Caco-2 (cell line): Measurements from ENCODE around the gene FCER1A. TPM values are rescaled to one million over a fixed set of nuclear protein-coding genes. Genes with fewer than 3 reads are reported as not detected.

Experiments used
- BruUV-seq: library from RNA; stranded (reverse); fragments of 400-500 nt; replicated peaks from 2 replicates; lab custom pipeline; 2021; lab: Mats Ljungman, UMichigan
- CTCF ChIA-PET: fragments of 300-600 bp; sonication (Branson Sonifier 250); formaldehyde crosslinking; loops from one replicate; lab custom pipeline; 2022; ENCODE audit warnings: antibody characterized with exemption; lab: Charles Lee
- POLR2A ChIA-PET: fragments of 300-600 bp; sonication (Branson Sonifier 250); formaldehyde crosslinking; loops from one replicate; lab custom pipeline; 2022; ENCODE audit warnings: antibody characterized with exemption; lab: Charles Lee
- DNase-seq, 2 experiments: peaks; one replicate each; pipeline versions ENCODE4 v3.0.0 to v3.0.0-alpha.2; 2020 to 2022
- H3K27me3 ChIP-seq: replicated peaks from 2 replicates; pipeline ENCODE4 v1.6.0; 2011; ENCODE audit warnings: low read length; ENCODE audit not compliant: control insufficient read depth, insufficient read depth
- H3K36me3 ChIP-seq: 2 replicates; pipeline ENCODE4 v1.5.1; 2011; ENCODE audit warnings: low read length; ENCODE audit not compliant: control insufficient read depth, insufficient read depth
- H3K4me1 ChIP-seq: fragments of 250-450 bp; sonication (Bioruptor Pico); 2 replicates; pipeline ENCODE4 v1.5.1; 2020; ENCODE audit warnings: mild to moderate bottlenecking
- H3K4me3 ChIP-seq: 2 replicates; pipeline ENCODE4 v1.5.1; 2011; ENCODE audit warnings: low read depth, mild to moderate bottlenecking, control low read depth, low read length
- H3K9me3 ChIP-seq: fragments of 250-450 bp; sonication (Bioruptor Pico); 2 replicates; pipeline ENCODE4 v1.5.1; 2020; ENCODE audit warnings: mild to moderate bottlenecking, moderate library complexity
- H3K27ac Mint-ChIP-seq: one replicate; pipeline ENCODE4 v1.8.0; 2022; ENCODE audit warnings: mixed read lengths; ENCODE audit not compliant: unreplicated experiment
- H3K27me3 Mint-ChIP-seq: one replicate; pipeline ENCODE4 v1.8.0; 2022; ENCODE audit warnings: mixed read lengths; ENCODE audit not compliant: insufficient read depth, unreplicated experiment
- H3K36me3 Mint-ChIP-seq: one replicate; pipeline ENCODE4 v1.8.0; 2022; ENCODE audit warnings: mild to moderate bottlenecking, mixed read lengths; ENCODE audit not compliant: insufficient read depth, unreplicated experiment
- H3K4me1 Mint-ChIP-seq: one replicate; pipeline ENCODE4 v1.8.0; 2022; ENCODE audit warnings: low read depth, mixed read lengths; ENCODE audit not compliant: unreplicated experiment
- H3K4me3 Mint-ChIP-seq: one replicate; pipeline ENCODE4 v1.8.0; 2022; ENCODE audit warnings: mild to moderate bottlenecking, moderate library complexity, mixed read lengths; ENCODE audit not compliant: unreplicated experiment
- H3K9me3 Mint-ChIP-seq: one replicate; pipeline ENCODE4 v1.8.0; 2022; ENCODE audit warnings: mixed read lengths; ENCODE audit not compliant: unreplicated experiment
- CTCF ChIP-seq, 2 experiments: fragments of 200-600 bp in 1 of 2; IDR thresholded peaks; 1 replicate in 1 of 2; 2 replicates in 1 of 2; pipeline versions ENCODE4 v1.5.1 to v1.8.0; 2011 to 2022; ENCODE audit warnings: antibody characterized with exemption in 1 of 2, control low read depth in 1 of 2, inconsistent platforms in 1 of 2, low read depth in 1 of 2, low read length in 1 of 2, mild to moderate bottlenecking in 1 of 2, moderate library complexity in 1 of 2; ENCODE audit not compliant: insufficient read depth in 1 of 2, severe bottlenecking in 1 of 2, unreplicated experiment in 1 of 2
- intact Hi-C: fragments of 100-400 bp; cut with micrococcal nuclease; formaldehyde crosslinking; loops from one replicate; pipeline ENCODE4 v1.10.0; 2022; ENCODE audit not compliant: unreplicated experiment
- total RNA-seq: library from RNA; stranded (reverse); gene quantifications from 2 replicates; pipeline ENCODE4 v1.2.3, GENCODE V29; 2022

FCER1A gene
- total RNA-seq, 1 experiment from 2014 or later: not detected

- intact Hi-C loops: no loop called here
- no peaks in the 10 kb centered on the region for H3K4me1 Mint-ChIP-seq
- Histone ChIP-seq H3K27me3 (no peaks in the 10 kb centered on the region), H3K4me3 (no peak overlapping the region), H3K9me3 (no peaks in the 10 kb centered on the region), H3K4me1 (no peaks in the 10 kb centered on the region), H3K36me3 (no peaks in the 10 kb centered on the region)
- H3K27ac Mint-ChIP-seq: no peak overlapping the region
- ChIA-PET POLR2A (no interaction called here), CTCF (no interaction called here)
- H3K4me3 Mint-ChIP-seq: no peak overlapping the region
- no peak for TF ChIP-seq CTCF (IDR thresholded peaks at IDR 0.05; ENCODE audit: insufficient read depth in 1 of 2, low read depth in 1 of 2, low read length in 1 of 2, severe bottlenecking in 1 of 2, unreplicated experiment in 1 of 2)
- H3K9me3 Mint-ChIP-seq: no peaks in the 10 kb centered on the region
- no peak for DNase-seq
- no peaks in the 10 kb centered on the region for H3K36me3 Mint-ChIP-seq
- no TSS peak for BruUV-seq
- H3K27me3 Mint-ChIP-seq: peaks cover 8% of the 10 kb centered on the region
Observed at GRCh38 chr1:159307346-159308020, 5.3 kb downstream of the FCER1A start.

GRCh38 chr1:159311679-159312078 is 9.5 kb downstream of the FCER1A start:
- H3K4me3 ChIP-seq: no peak overlapping the region
- Mint-ChIP-seq H3K9me3 (no peaks in the 10 kb centered on the region), H3K36me3 (no peaks in the 10 kb centered on the region), H3K27me3 (peaks cover 6% of the 10 kb centered on the region), H3K27ac (no peak overlapping the region), H3K4me1 (no peaks in the 10 kb centered on the region), H3K4me3 (no peak overlapping the region)
- CTCF ChIA-PET: no interaction called here
- POLR2A ChIA-PET: no interaction called here
- H3K9me3 ChIP-seq: no peaks in the 10 kb centered on the region
- no peaks in the 10 kb centered on the region for H3K27me3 ChIP-seq
- BruUV-seq: no TSS peak
- no peaks in the 10 kb centered on the region for H3K36me3 ChIP-seq
- DNase-seq: no peak
- no peaks in the 10 kb centered on the region for H3K4me1 ChIP-seq
- TF ChIP-seq CTCF (IDR thresholded peaks at IDR 0.05; ENCODE audit: insufficient read depth in 1 of 2, low read depth in 1 of 2, low read length in 1 of 2, severe bottlenecking in 1 of 2, unreplicated experiment in 1 of 2): no peak
- intact Hi-C loops: no loop called here

- H3K9me3 Mint-ChIP-seq: no peaks in the 10 kb centered on the region
- TF ChIP-seq CTCF (IDR thresholded peaks at IDR 0.05; ENCODE audit: insufficient read depth in 1 of 2, low read depth in 1 of 2, low read length in 1 of 2, severe bottlenecking in 1 of 2, unreplicated experiment in 1 of 2): no peak
- no peaks in the 10 kb centered on the region for H3K4me1 ChIP-seq
- POLR2A ChIA-PET: no interaction called here
- no peaks in the 10 kb centered on the region for H3K36me3 Mint-ChIP-seq
- H3K9me3 ChIP-seq: no peaks in the 10 kb centered on the region
- DNase-seq: no peak
- H3K4me3 ChIP-seq: no peak overlapping the region
- no peak overlapping the region for H3K4me3 Mint-ChIP-seq
- H3K27me3 ChIP-seq: no peaks in the 10 kb centered on the region
- H3K36me3 ChIP-seq: no peaks in the 10 kb centered on the region
- H3K27me3 Mint-ChIP-seq: no peaks in the 10 kb centered on the region
- intact Hi-C loops: no loop called here
- BruUV-seq: no TSS peak
- CTCF ChIA-PET: no interaction called here
- no peak overlapping the region for H3K27ac Mint-ChIP-seq
- H3K4me1 Mint-ChIP-seq: no peaks in the 10 kb centered on the region
Observed at GRCh38 chr1:159315381-159315780, 13.2 kb downstream of the FCER1A start.
